Heart right ventricle (tissue), 16 donors: Measurements from ENCODE around the gene FUNDC2. TPM values are rescaled to one million over a fixed set of nuclear protein-coding genes. Genes with fewer than 3 reads are reported as not detected.
A peak's percentile ranks its signal among the peaks of the same experiment; 100 is the strongest.

Source experiments
- ATAC-seq, 8 donors: fragments of 200-7000 bp; cut with Tn5 transposase; one replicate each; pipeline ENCODE4 v1.9.1; 2020; ENCODE audit warnings: mild to moderate bottlenecking in 8 of 8, moderate library complexity in 8 of 8, moderate number of reproducible peaks in 1 of 8
- DNase-seq, 2 donors: peaks; one replicate each; pipeline ENCODE4 v3.0.0-alpha.2; 2020
- H3K27ac ChIP-seq, 10 donors: fragments of 200-600 bp; sonication (generic) in 2 of 10; one replicate each; pipeline versions ENCODE4 v1.5.0 to v1.8.0; 2020 to 2022; ENCODE audit warnings: mild to moderate bottlenecking in 3 of 10
- H3K27me3 ChIP-seq, 7 donors: fragments of 200-600 bp; one replicate each; pipeline ENCODE4 v1.8.0; 2021 to 2022; ENCODE audit warnings: mild to moderate bottlenecking in 2 of 7
- H3K36me3 ChIP-seq, 9 donors: fragments of 200-600 bp; sonication (generic) in 1 of 9; one replicate each; pipeline versions ENCODE4 v1.5.0 to v1.8.0; 2020 to 2022; ENCODE audit warnings: mild to moderate bottlenecking in 2 of 9
- H3K4me1 ChIP-seq, 9 donors: fragments of 200-600 bp; sonication (generic) in 1 of 9; one replicate each; pipeline versions ENCODE4 v1.5.0 to v1.8.0; 2020 to 2022; ENCODE audit warnings: mild to moderate bottlenecking in 4 of 9
- H3K4me3 ChIP-seq, 10 donors: fragments of 200-600 bp; sonication (generic) in 2 of 10; one replicate each; pipeline versions ENCODE4 v1.5.0 to v1.8.0; 2020 to 2022; ENCODE audit warnings: mild to moderate bottlenecking in 7 of 10, moderate library complexity in 2 of 10
- H3K9me3 ChIP-seq, 11 donors: fragments of 200-600 bp in 10 of 11; sonication (generic) in 2 of 11; one replicate each; pipeline versions ENCODE4 v1.5.0 to v1.8.0; 2013 to 2022; ENCODE audit warnings: mild to moderate bottlenecking in 2 of 11, control low read depth in 1 of 11, moderate library complexity in 1 of 11
- CTCF ChIP-seq, 9 donors: fragments of 200-600 bp; sonication (generic) in 2 of 9; IDR thresholded peaks; one replicate each; pipeline versions ENCODE4 v1.5.0 to v1.8.0; 2021 to 2022; ENCODE audit warnings: antibody characterized with exemption in 9 of 9, mild to moderate bottlenecking in 5 of 9, moderate library complexity in 1 of 9
- WGBS, 2 donors: extraction: QIAGEN DNeasy Blood & Tissue Kit; methylation state at CpG; one replicate each; pipeline ENCODE4 v1.1.7; 2013; ENCODE audit warnings: inconsistent platforms in 1 of 2; 5-methylcytosine and 5-hydroxymethylcytosine counted together
- intact Hi-C, 10 donors: fragments of 100-400 bp; cut with DNase I; formaldehyde crosslinking; loops; one replicate each; pipeline versions ENCODE4 v1.11.1 to v1.14.2; 2022
- polyA plus RNA-seq, 2 donors: library from polyadenylated mRNA; stranded (reverse); fragments of 200-250 nt; gene quantifications; one replicate each; pipeline ENCODE4 v1.2.3, GENCODE V29; 2013
- total RNA-seq, 10 donors: library from RNA; stranded (reverse); fragmentation: NEBNext Ultra II Directional in 3 of 10; extraction: Animal tissue kit (Norgen Biotek cat#: 25700) in 3 of 10; gene quantifications; one replicate each; pipeline versions ENCODE4 v1.2.1 to v1.2.4, GENCODE V29; 2021 to 2023
- donor health status: Arrhythmogenic right ventricular cardiomyopathy.
- donor health status: ischemic (EF 13 %, LVEDD 7.1; RV severe dilation, severe dysfunction).
- donor health status: healthy with polysubstance abuse.
- donor health status: DM: no; HTN: yes; CAD: no.
- donor health status: DM: no; HTN: no; CAD: no.
- donor health status: ischemic (EF 25% LVEDD 6.9; RV normal size, moderate dysfunction).
- donor health status: ischemic (EF 25% LVEDD 5.7; RV mildly dilated, moderate dysfunction).
- donor health status: healthy.
- donor health status: DM: yes; HTN: yes; CAD: no.
- donor health status: Ischemic cardiomyopathy.
- donor health status: ischemic (EF 35%, LVEDD 5.7; RV mildly dilated, moderate dysfunction).
- donor health status: nonischemic (EF 11% LVEDD 7.7; RV severe dilation, severe dysfunction).
- donor health status: DM: yes; HTN: yes; CAD: no.
- donor health status: PGD.
- donor health status: ischemic (EF 29% LVEDD 5.4; RV normal size, mild dysfunction).
- donor health status: nonischemic (EF 23%, LVEDD 6.1; RV moderate dilation, normal function).

FUNDC2 gene
- total and polyA plus RNA-seq, 12 donors, result 234 to 530 (median 312) TPM

- H3K36me3 ChIP-seq, result peaks cover 0 to 37% (median 7%) of the 10 kb centered on the region in 9 donors
- no peak for ATAC-seq
- intact Hi-C loops, result no loop called here
- WGBS, 2 donors, result 80 to 81% methylated on average over 5 of the region's 5 CpGs
- H3K27ac ChIP-seq, result peak overlapping the region in 1 of 10 donors; percentile 18
- H3K4me1 ChIP-seq, result peaks cover 0 to 28% (median 4%) of the 10 kb centered on the region in 9 donors
- H3K27me3 ChIP-seq, result no peaks in the 10 kb centered on the region
- no peak for DNase-seq
- H3K9me3 ChIP-seq, result peaks cover 0 to 13% (median 7%) of the 10 kb centered on the region in 11 donors
- no peak for TF ChIP-seq CTCF (IDR thresholded peaks at IDR 0.05)
- no peak overlapping the region for H3K4me3 ChIP-seq
Observed at GRCh38 chrX:155031657-155032056, 5.0 kb downstream of the FUNDC2 start.

- WGBS, 2 donors, result 98 to 99% methylated on average over 4 of the region's 4 CpGs
- no peak for ATAC-seq
- intact Hi-C loops, result no loop called here
Observed at GRCh38 chrX:155035688-155036087, 9.0 kb downstream of the FUNDC2 start.

GRCh38 chrX:155046129-155046810 lies 19.6 kb downstream of the FUNDC2 start:
- Histone ChIP-seq H3K27me3 (peaks cover 0 to 4% (median 0%) of the 10 kb centered on the region in 7 donors), H3K4me3 (no peak overlapping the region), H3K9me3 (no peaks in the 10 kb centered on the region), H3K27ac (no peak overlapping the region), H3K36me3 (peaks cover 0 to 24% (median 0%) of the 10 kb centered on the region in 9 donors), H3K4me1 (peaks cover 0 to 30% (median 5%) of the 10 kb centered on the region in 9 donors)
- 83 to 85% methylated on average over 6 of the region's 6 CpGs for WGBS, 2 donors
- ATAC-seq, result no peak
- intact Hi-C loops, result loop anchor here in 1 of 10 donors (1.0 kb wide), 1 partner anchor 8 kb away; no protein-coding TSS in a partner anchor
- DNase-seq, result no peak
- no peak for TF ChIP-seq CTCF (IDR thresholded peaks at IDR 0.05)

More at GRCh38 chrX:155035688-155036087, 9.0 kb downstream of the FUNDC2 start:
- peaks cover 0 to 65% (median 7%) of the 10 kb centered on the region in 9 donors for H3K36me3 ChIP-seq
- peaks cover 0 to 17% (median 7%) of the 10 kb centered on the region in 11 donors for H3K9me3 ChIP-seq
- H3K4me3 ChIP-seq, result no peak overlapping the region
- H3K27ac ChIP-seq, result no peak overlapping the region
- H3K27me3 ChIP-seq, result no peaks in the 10 kb centered on the region
- DNase-seq, result no peak
- no peak for TF ChIP-seq CTCF (IDR thresholded peaks at IDR 0.05)
- peaks cover 0 to 10% (median 0%) of the 10 kb centered on the region in 9 donors for H3K4me1 ChIP-seq

- ATAC-seq (no peak), DNase-seq (no peak)
- Histone ChIP-seq H3K36me3 (peaks cover 0 to 31% (median 0%) of the 10 kb centered on the region in 9 donors), H3K9me3 (no peaks in the 10 kb centered on the region), H3K27me3 (peaks cover 0 to 4% (median 0%) of the 10 kb centered on the region in 7 donors), H3K4me1 (peaks cover 0 to 30% (median 5%) of the 10 kb centered on the region in 9 donors), H3K4me3 (no peak overlapping the region), H3K27ac (no peak overlapping the region)
- intact Hi-C loops, result loop anchor here in 1 of 10 donors (1.0 kb wide), 1 partner anchor 9 kb away; no protein-coding TSS in a partner anchor
- TF ChIP-seq CTCF (IDR thresholded peaks at IDR 0.05), result no peak
- WGBS, 2 donors, result 72 to 73% methylated on average over 5 of the region's 5 CpGs
Observed at GRCh38 chrX:155046811-155047528, 20.3 kb downstream of the FUNDC2 start.
